ENCODE measurements around the gene SEMA6B. TPM values are rescaled to one million over a fixed set of nuclear protein-coding genes. Genes with fewer than 3 reads are reported as not detected.

SEMA6B gene
- total and polyA plus RNA-seq, 2 of the 8 experiments (the other 6 are each of a cell fraction or from before 2014, with no cell fraction given) = 31.3 to 54.4 TPM

DNA sequence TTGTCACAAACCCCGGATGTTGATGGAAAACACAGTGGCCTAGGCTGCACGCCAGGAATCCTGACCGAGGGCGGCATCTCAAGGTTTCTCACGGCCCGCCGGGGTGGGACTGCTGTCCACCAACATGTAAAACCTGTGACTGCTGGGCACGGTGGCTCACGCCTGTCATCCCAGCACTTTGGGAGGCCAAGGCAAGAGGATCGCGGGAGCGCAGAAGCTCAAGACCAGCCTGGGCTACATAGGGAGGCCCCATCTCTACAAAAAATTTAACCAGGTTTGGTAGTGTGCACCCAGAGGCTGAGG is 52.4 kb downstream of the SEMA6B start:
- no peaks in the 10 kb centered on the region for H3K4me1 ChIP-seq (replicated peaks in 1 of 4; ENCODE audit: control insufficient read depth in 3 of 4, insufficient read depth in 4 of 4, low read length in 3 of 4)
- H3K9ac ChIP-seq (replicated peaks in 1 of 4; ENCODE audit: extremely low read depth in 1 of 4, low read depth in 3 of 4, low read length in 3 of 4) = no peak overlapping the region
- H3K4ac ChIP-seq (replicated peaks; ENCODE audit: insufficient read length, low read depth, low read length) = no peak overlapping the region
- H2BK120ac ChIP-seq (replicated peaks; ENCODE audit: low read depth, low read length) = no peak overlapping the region
- H2BK12ac ChIP-seq (ENCODE audit: low read depth, low read length) = no peak overlapping the region
- no peak overlapping the region for H4K5ac ChIP-seq (ENCODE audit: insufficient read length, low read depth, low read length)
- H3K79me2 ChIP-seq (ENCODE audit: control insufficient read depth in 1 of 2, insufficient read depth in 2 of 2, low read length in 2 of 2) = no peaks in the 10 kb centered on the region
- peaks cover 0 to 21% (median 5%) of the 10 kb centered on the region in 4 experiments; a peak in 5 of 8 replicates for H3K36me3 ChIP-seq (ENCODE audit: control insufficient read depth in 2 of 4, insufficient read depth in 4 of 4, low read length in 3 of 4)
- H4K91ac ChIP-seq (replicated peaks; ENCODE audit: insufficient read length, low read length) = no peak overlapping the region
- FAIRE-seq (no peak), DNase-seq (ENCODE audit: low read depth in 1 of 2, low spot score in 2 of 2) (no peak)
- H4K8ac ChIP-seq (ENCODE audit: extremely low read depth, insufficient read depth, low read length) = no peak overlapping the region
- H2AK5ac ChIP-seq (ENCODE audit: low read depth, low read length) = no peak overlapping the region
- WGBS, 2 experiments (ENCODE audit: extremely low coverage in 1 of 2, insufficient coverage in 1 of 2, insufficient read length in 1 of 2, insufficient replicate concordance in 2 of 2, low coverage in 1 of 2, low lambda C conversion rate in 2 of 2, missing lambda C conversion rate in 1 of 2) = 92% methylated on average over 12 of the region's 12 CpGs; no CpG with 5 or more reads in 1 of the 2 experiments
- H4K20me1 ChIP-seq (replicated peaks in 1 of 2; ENCODE audit: control insufficient read depth in 1 of 2, insufficient read depth in 2 of 2, low read length in 2 of 2) = peaks cover 16 to 29% of the 10 kb centered on the region in 2 experiments
- H3K23me2 ChIP-seq (ENCODE audit: low read depth, low read length) = no peaks in the 10 kb centered on the region
- no peak overlapping the region for H3K14ac ChIP-seq (ENCODE audit: insufficient read length)
- H2BK5ac ChIP-seq (ENCODE audit: low read depth, low read length) = no peak overlapping the region
- no peaks in the 10 kb centered on the region for H3K9me3 ChIP-seq (ENCODE audit: insufficient read depth in 2 of 2, low read depth in 1 of 2, low read length in 1 of 2)
- H3K27ac ChIP-seq (ENCODE audit: low read depth, low read length) = no peak overlapping the region
- ChIA-PET POLR2A (ENCODE audit: partially characterized antibody) (interaction anchor here (0.7 to 2.8 kb wide), 5 partner anchors 8 to 164 kb away, joined by 4 to 27 read pairs (median 7); partner anchors contain the start of genes MPND and PLIN4), CTCF (ENCODE audit: partially characterized antibody) (interaction anchor here (0.6 to 5.2 kb wide), 6 partner anchors 9 to 129 kb away, joined by 3 to 40 read pairs (median 4); no protein-coding TSS in a partner anchor)
- no peak overlapping the region for H2BK20ac ChIP-seq (ENCODE audit: low read length)
- H3K18ac ChIP-seq (ENCODE audit: extremely low read depth, low read length) = no peak overlapping the region
- H3K4me3 ChIP-seq (ENCODE audit: extremely low read depth in 1 of 4, insufficient read depth in 2 of 4, low read depth in 3 of 4, low read length in 4 of 4) = no peak overlapping the region
- no peak overlapping the region for H3K23ac ChIP-seq (ENCODE audit: insufficient read length)
- H3K27me3 ChIP-seq (replicated peaks in 1 of 4; ENCODE audit: control insufficient read depth in 3 of 4, extremely low read depth in 1 of 4, insufficient read depth in 3 of 4, low read length in 3 of 4) = peaks cover 2 to 26% (median 21%) of the 10 kb centered on the region in 4 experiments; a peak in 6 of 7 replicates
- no peak overlapping the region for H3K56ac ChIP-seq (replicated peaks; ENCODE audit: insufficient read length, low read depth, low read length)
- no peak overlapping the region for H3K4me2 ChIP-seq (ENCODE audit: insufficient read depth in 1 of 2, low read depth in 2 of 2, low read length in 2 of 2)
- H2AFZ ChIP-seq (ENCODE audit: low read length) = no peak overlapping the region
- peaks cover 2% of the 10 kb centered on the region; the same call in 1 of the 2 replicates for H3K79me1 ChIP-seq (ENCODE audit: low read depth, low read length)
- no peak overlapping the region for H2BK15ac ChIP-seq (ENCODE audit: low read length)
- TF ChIP-seq POLR2A (IDR thresholded peaks at IDR 0.05; ENCODE audit: control extremely low read depth in 1 of 2, low read depth in 2 of 2, low read length in 2 of 2) (no peak), TBP (IDR thresholded peaks at IDR 0.05; ENCODE audit: low read depth, low read length) (no peak), KDM5A (IDR thresholded peaks at IDR 0.05; ENCODE audit: low read length) (no peak), RAD21 (IDR thresholded peaks at IDR 0.05 in 1 of 2, conservative IDR thresholded peaks at IDR 0.05 in 1 of 2; ENCODE audit: low read depth in 2 of 2, low read length in 2 of 2) (no peak), CHD1 (IDR thresholded peaks at IDR 0.05; ENCODE audit: low read depth, low read length) (no peak), SAP30 (IDR thresholded peaks at IDR 0.05; ENCODE audit: insufficient read depth, insufficient replicate concordance, low read length) (no peak), BACH1 (IDR thresholded peaks at IDR 0.05; ENCODE audit: low read length) (no peak), TEAD4 (IDR thresholded peaks at IDR 0.05; ENCODE audit: low read depth, low read length) (no peak), BRCA1 (IDR thresholded peaks at IDR 0.05; ENCODE audit: low read depth, low read length) (no peak), EZH2 (IDR thresholded peaks at IDR 0.05; ENCODE audit: low read depth, low read length, severe bottlenecking) (no peak), SIRT6 (IDR thresholded peaks at IDR 0.05; ENCODE audit: low read length) (no peak)

Data from H1 (cell line).